ENCODE results near the gene HELZ.

The HELZ gene

GRCh38 chr17:67051837-67052236 lies 193.2 kb downstream of the HELZ start:
- no peak overlapping the region for H3K9ac ChIP-seq (ENCODE audit: insufficient read length, low read depth)
- no peaks in the 10 kb centered on the region for H3K36me3 ChIP-seq (ENCODE audit: insufficient read depth, insufficient read length, low read length)
- no peak overlapping the region for H3K4me3 ChIP-seq (ENCODE audit: insufficient read length, low read depth)
- DNase-seq (ENCODE audit: low read depth, low spot score), result no peak
- no peak for TF ChIP-seq ZNF274 (IDR thresholded peaks at IDR 0.05; ENCODE audit: low read depth, low read length)
- no peak for TF ChIP-seq YY1 (IDR thresholded peaks at IDR 0.05; ENCODE audit: insufficient read depth, insufficient read length)
- no peak for TF ChIP-seq SUZ12 (IDR thresholded peaks at IDR 0.05; ENCODE audit: extremely low read depth, insufficient read depth, insufficient read length)
- peaks cover 21% of the 10 kb centered on the region for H3K9me3 ChIP-seq (ENCODE audit: insufficient read depth, low read length)
- H3K27me3 ChIP-seq (ENCODE audit: insufficient read depth, insufficient read length), result no peaks in the 10 kb centered on the region
- no peaks in the 10 kb centered on the region for H3K4me1 ChIP-seq (ENCODE audit: insufficient read depth, insufficient read length)

- no peak overlapping the region for H3K4me3 ChIP-seq (ENCODE audit: insufficient read length, low read depth)
- no peaks in the 10 kb centered on the region for H3K4me1 ChIP-seq (ENCODE audit: insufficient read depth, insufficient read length)
- H3K9me3 ChIP-seq (ENCODE audit: insufficient read depth, low read length), result peaks cover 21% of the 10 kb centered on the region
- no peaks in the 10 kb centered on the region for H3K27me3 ChIP-seq (ENCODE audit: insufficient read depth, insufficient read length)
- H3K36me3 ChIP-seq (ENCODE audit: insufficient read depth, insufficient read length, low read length), result no peaks in the 10 kb centered on the region
- DNase-seq (ENCODE audit: low read depth, low spot score), result no peak
- H3K9ac ChIP-seq (ENCODE audit: insufficient read length, low read depth), result no peak overlapping the region
- TF ChIP-seq YY1 (IDR thresholded peaks at IDR 0.05; ENCODE audit: insufficient read depth, insufficient read length) (no peak), ZNF274 (IDR thresholded peaks at IDR 0.05; ENCODE audit: low read depth, low read length) (no peak), SUZ12 (IDR thresholded peaks at IDR 0.05; ENCODE audit: extremely low read depth, insufficient read depth, insufficient read length) (no peak)
Observed at GRCh38 chr17:67051155-67051538, 193.8 kb downstream of the HELZ start.

GRCh38 chr17:67050471-67051154 lies 194.4 kb downstream of the HELZ start:
- peaks cover 21% of the 10 kb centered on the region for H3K9me3 ChIP-seq (ENCODE audit: insufficient read depth, low read length)
- H3K4me3 ChIP-seq (ENCODE audit: insufficient read length, low read depth), result no peak overlapping the region
- H3K4me1 ChIP-seq (ENCODE audit: insufficient read depth, insufficient read length), result no peaks in the 10 kb centered on the region
- DNase-seq (ENCODE audit: low read depth, low spot score), result no peak
- H3K36me3 ChIP-seq (ENCODE audit: insufficient read depth, insufficient read length, low read length), result no peaks in the 10 kb centered on the region
- no peak overlapping the region for H3K9ac ChIP-seq (ENCODE audit: insufficient read length, low read depth)
- H3K27me3 ChIP-seq (ENCODE audit: insufficient read depth, insufficient read length), result no peaks in the 10 kb centered on the region
- TF ChIP-seq YY1 (IDR thresholded peaks at IDR 0.05; ENCODE audit: insufficient read depth, insufficient read length), result no peak
- TF ChIP-seq SUZ12 (IDR thresholded peaks at IDR 0.05; ENCODE audit: extremely low read depth, insufficient read depth, insufficient read length), result no peak
- no peak for TF ChIP-seq ZNF274 (IDR thresholded peaks at IDR 0.05; ENCODE audit: low read depth, low read length)

DNA sequence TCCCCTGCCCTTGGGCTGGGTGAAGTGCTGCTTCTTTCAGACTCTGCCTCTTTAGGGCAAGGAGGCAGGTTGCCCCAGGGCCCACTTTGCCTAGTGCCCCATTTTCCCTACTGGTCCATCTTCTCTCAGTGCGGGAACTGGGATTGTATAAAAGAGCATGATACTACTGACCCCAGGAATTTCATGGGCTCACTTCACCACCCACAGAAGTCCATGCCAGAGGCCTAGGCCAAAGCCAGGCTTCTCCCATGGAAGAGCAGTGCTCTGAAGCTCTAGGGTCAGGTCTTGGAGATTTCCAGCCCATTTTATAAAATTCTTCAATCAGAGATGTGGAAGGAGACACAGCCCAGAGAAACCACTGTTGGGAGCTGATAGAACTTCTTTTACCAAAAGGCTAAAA lies 194.9 kb downstream of the HELZ start:
- no peaks in the 10 kb centered on the region for H3K27me3 ChIP-seq (ENCODE audit: insufficient read depth, insufficient read length)
- H3K9ac ChIP-seq (ENCODE audit: insufficient read length, low read depth), result no peak overlapping the region
- H3K4me3 ChIP-seq (ENCODE audit: insufficient read length, low read depth), result no peak overlapping the region
- DNase-seq (ENCODE audit: low read depth, low spot score), result no peak
- no peaks in the 10 kb centered on the region for H3K36me3 ChIP-seq (ENCODE audit: insufficient read depth, insufficient read length, low read length)
- TF ChIP-seq YY1 (IDR thresholded peaks at IDR 0.05; ENCODE audit: insufficient read depth, insufficient read length), result no peak
- no peak for TF ChIP-seq ZNF274 (IDR thresholded peaks at IDR 0.05; ENCODE audit: low read depth, low read length)
- TF ChIP-seq SUZ12 (IDR thresholded peaks at IDR 0.05; ENCODE audit: extremely low read depth, insufficient read depth, insufficient read length), result no peak
- H3K9me3 ChIP-seq (ENCODE audit: insufficient read depth, low read length), result peaks cover 21% of the 10 kb centered on the region
- H3K4me1 ChIP-seq (ENCODE audit: insufficient read depth, insufficient read length), result no peaks in the 10 kb centered on the region

- H3K9me3 ChIP-seq (ENCODE audit: insufficient read depth, low read length), result peaks cover 21% of the 10 kb centered on the region
- no peak overlapping the region for H3K4me3 ChIP-seq (ENCODE audit: insufficient read length, low read depth)
- H3K4me1 ChIP-seq (ENCODE audit: insufficient read depth, insufficient read length), result no peaks in the 10 kb centered on the region
- no peaks in the 10 kb centered on the region for H3K27me3 ChIP-seq (ENCODE audit: insufficient read depth, insufficient read length)
- no peak overlapping the region for H3K9ac ChIP-seq (ENCODE audit: insufficient read length, low read depth)
- no peaks in the 10 kb centered on the region for H3K36me3 ChIP-seq (ENCODE audit: insufficient read depth, insufficient read length, low read length)
- DNase-seq (ENCODE audit: low read depth, low spot score), result no peak
- TF ChIP-seq ZNF274 (IDR thresholded peaks at IDR 0.05; ENCODE audit: low read depth, low read length) (no peak), SUZ12 (IDR thresholded peaks at IDR 0.05; ENCODE audit: extremely low read depth, insufficient read depth, insufficient read length) (no peak), YY1 (IDR thresholded peaks at IDR 0.05; ENCODE audit: insufficient read depth, insufficient read length) (no peak)
Observed at GRCh38 chr17:67049025-67049739, 195.8 kb downstream of the HELZ start.

- Histone ChIP-seq H3K9me3 (ENCODE audit: insufficient read depth, low read length) (peaks cover 21% of the 10 kb centered on the region), H3K4me3 (ENCODE audit: insufficient read length, low read depth) (no peak overlapping the region), H3K36me3 (ENCODE audit: insufficient read depth, insufficient read length, low read length) (no peaks in the 10 kb centered on the region), H3K9ac (ENCODE audit: insufficient read length, low read depth) (no peak overlapping the region), H3K27me3 (ENCODE audit: insufficient read depth, insufficient read length) (no peaks in the 10 kb centered on the region), H3K4me1 (ENCODE audit: insufficient read depth, insufficient read length) (no peaks in the 10 kb centered on the region)
- no peak for DNase-seq (ENCODE audit: low read depth, low spot score)
- TF ChIP-seq YY1 (IDR thresholded peaks at IDR 0.05; ENCODE audit: insufficient read depth, insufficient read length) (no peak), SUZ12 (IDR thresholded peaks at IDR 0.05; ENCODE audit: extremely low read depth, insufficient read depth, insufficient read length) (no peak), ZNF274 (IDR thresholded peaks at IDR 0.05; ENCODE audit: low read depth, low read length) (no peak)
Observed at GRCh38 chr17:67047382-67047781, 197.6 kb downstream of the HELZ start.

- H3K4me3 ChIP-seq (ENCODE audit: insufficient read length, low read depth), result no peak overlapping the region
- TF ChIP-seq ZNF274 (IDR thresholded peaks at IDR 0.05; ENCODE audit: low read depth, low read length) (no peak), YY1 (IDR thresholded peaks at IDR 0.05; ENCODE audit: insufficient read depth, insufficient read length) (no peak), SUZ12 (IDR thresholded peaks at IDR 0.05; ENCODE audit: extremely low read depth, insufficient read depth, insufficient read length) (no peak)
- H3K27me3 ChIP-seq (ENCODE audit: insufficient read depth, insufficient read length), result no peaks in the 10 kb centered on the region
- peaks cover 4% of the 10 kb centered on the region for H3K4me1 ChIP-seq (ENCODE audit: insufficient read depth, insufficient read length)
- H3K9me3 ChIP-seq (ENCODE audit: insufficient read depth, low read length), result peaks cover 21% of the 10 kb centered on the region
- H3K36me3 ChIP-seq (ENCODE audit: insufficient read depth, insufficient read length, low read length), result no peaks in the 10 kb centered on the region
- H3K9ac ChIP-seq (ENCODE audit: insufficient read length, low read depth), result no peak overlapping the region
- no peak for DNase-seq (ENCODE audit: low read depth, low spot score)
Observed at GRCh38 chr17:67046398-67046797, 198.6 kb downstream of the HELZ start.

Data from NT2/D1 (cell line).